ENCODE results near the gene SLC6A4. TPM values are rescaled to one million over a fixed set of nuclear protein-coding genes. Genes with fewer than 3 reads are reported as not detected.

SLC6A4 gene
- polyA plus RNA-seq, 1 of the 3 experiments (the other 2 are of a cell fraction) = 0.12 TPM

DNA sequence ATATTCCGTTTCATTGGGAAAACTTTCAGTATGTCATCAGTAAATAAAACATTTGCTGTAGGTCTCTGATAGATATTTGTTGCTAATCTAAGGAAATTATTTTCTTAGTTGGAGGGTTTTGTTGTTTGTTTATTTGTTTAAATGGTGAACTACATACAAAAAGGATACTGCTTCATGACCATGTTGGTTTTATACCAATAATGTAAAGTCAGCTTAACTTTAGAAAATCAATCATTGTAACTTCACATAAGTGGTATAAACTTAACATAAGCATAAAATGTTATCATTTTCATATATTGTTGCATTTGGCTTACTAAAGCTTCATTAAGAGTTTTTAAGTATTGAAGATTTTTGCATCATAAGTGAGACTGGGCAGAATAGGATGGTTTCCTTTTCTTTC lies 60.9 kb downstream of the SLC6A4 start (continued):
- TF ChIP-seq, protein P1, sequence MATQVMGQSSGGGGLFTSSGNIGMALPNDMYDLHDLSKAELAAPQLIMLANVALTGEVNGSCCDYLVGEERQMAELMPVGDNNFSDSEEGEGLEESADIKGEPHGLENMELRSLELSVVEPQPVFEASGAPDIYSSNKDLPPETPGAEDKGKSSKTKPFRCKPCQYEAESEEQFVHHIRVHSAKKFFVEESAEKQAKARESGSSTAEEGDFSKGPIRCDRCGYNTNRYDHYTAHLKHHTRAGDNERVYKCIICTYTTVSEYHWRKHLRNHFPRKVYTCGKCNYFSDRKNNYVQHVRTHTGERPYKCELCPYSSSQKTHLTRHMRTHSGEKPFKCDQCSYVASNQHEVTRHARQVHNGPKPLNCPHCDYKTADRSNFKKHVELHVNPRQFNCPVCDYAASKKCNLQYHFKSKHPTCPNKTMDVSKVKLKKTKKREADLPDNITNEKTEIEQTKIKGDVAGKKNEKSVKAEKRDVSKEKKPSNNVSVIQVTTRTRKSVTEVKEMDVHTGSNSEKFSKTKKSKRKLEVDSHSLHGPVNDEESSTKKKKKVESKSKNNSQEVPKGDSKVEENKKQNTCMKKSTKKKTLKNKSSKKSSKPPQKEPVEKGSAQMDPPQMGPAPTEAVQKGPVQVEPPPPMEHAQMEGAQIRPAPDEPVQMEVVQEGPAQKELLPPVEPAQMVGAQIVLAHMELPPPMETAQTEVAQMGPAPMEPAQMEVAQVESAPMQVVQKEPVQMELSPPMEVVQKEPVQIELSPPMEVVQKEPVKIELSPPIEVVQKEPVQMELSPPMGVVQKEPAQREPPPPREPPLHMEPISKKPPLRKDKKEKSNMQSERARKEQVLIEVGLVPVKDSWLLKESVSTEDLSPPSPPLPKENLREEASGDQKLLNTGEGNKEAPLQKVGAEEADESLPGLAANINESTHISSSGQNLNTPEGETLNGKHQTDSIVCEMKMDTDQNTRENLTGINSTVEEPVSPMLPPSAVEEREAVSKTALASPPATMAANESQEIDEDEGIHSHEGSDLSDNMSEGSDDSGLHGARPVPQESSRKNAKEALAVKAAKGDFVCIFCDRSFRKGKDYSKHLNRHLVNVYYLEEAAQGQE (IDR thresholded peaks at IDR 0.05; ENCODE audit: low read depth, low read length) = no peak
- TF ChIP-seq, protein P2, sequence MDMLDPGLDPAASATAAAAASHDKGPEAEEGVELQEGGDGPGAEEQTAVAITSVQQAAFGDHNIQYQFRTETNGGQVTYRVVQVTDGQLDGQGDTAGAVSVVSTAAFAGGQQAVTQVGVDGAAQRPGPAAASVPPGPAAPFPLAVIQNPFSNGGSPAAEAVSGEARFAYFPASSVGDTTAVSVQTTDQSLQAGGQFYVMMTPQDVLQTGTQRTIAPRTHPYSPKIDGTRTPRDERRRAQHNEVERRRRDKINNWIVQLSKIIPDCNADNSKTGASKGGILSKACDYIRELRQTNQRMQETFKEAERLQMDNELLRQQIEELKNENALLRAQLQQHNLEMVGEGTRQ (IDR thresholded peaks at IDR 0.05; ENCODE audit: borderline replicate concordance, low read depth, low read length) = no peak
- TF ChIP-seq PBX3 (IDR thresholded peaks at IDR 0.05) (no peak), GATA2 (CRISPR knock-in tag; IDR thresholded peaks at IDR 0.05) (no peak), ELF1 (IDR thresholded peaks at IDR 0.05) (no peak), NFIC (IDR thresholded peaks at IDR 0.05; ENCODE audit: borderline replicate concordance) (no peak), RXRA (IDR thresholded peaks at IDR 0.05; ENCODE audit: borderline replicate concordance, low read depth) (no peak)

GRCh38 chr17:30173649-30174048 lies 61.8 kb downstream of the SLC6A4 start:
- Histone ChIP-seq H3K9me3 (no peaks in the 10 kb centered on the region), H3K4me2 (no peak overlapping the region), H3K27ac (ENCODE audit: low read depth in 2 of 2, low read length in 1 of 2) (no peak overlapping the region), H3K9ac (no peak overlapping the region), H3K4me3 (ENCODE audit: low read depth in 2 of 2, low read length in 1 of 2) (no peak overlapping the region), H3K27me3 (ENCODE audit: insufficient read depth) (no peaks in the 10 kb centered on the region), H3K36me3 (replicated peaks in 1 of 2; ENCODE audit: control insufficient read depth in 1 of 2, insufficient read depth in 2 of 2, low read length in 1 of 2) (peaks cover 31 to 71% of the 10 kb centered on the region in 2 experiments), H3F3A (replicated peaks; ENCODE audit: insufficient read depth) (peaks cover 4% of the 10 kb centered on the region), H3K4me1 (ENCODE audit: control insufficient read depth in 1 of 2, insufficient read depth in 2 of 2, low read depth in 1 of 2, low read length in 1 of 2) (no peaks in the 10 kb centered on the region), H3K79me2 (ENCODE audit: insufficient read depth) (peaks cover 47% of the 10 kb centered on the region), H4K20me1 (ENCODE audit: insufficient read depth) (0 out of 2 replicates have a peak, but pooled peaks cover 7% of the 10 kb centered on the region), H2AFZ (ENCODE audit: low read depth) (no peak overlapping the region), H3K9me2 (no peaks in the 10 kb centered on the region)
- TF ChIP-seq, protein P1 (IDR thresholded peaks at IDR 0.05; ENCODE audit: low read depth, low read length) = no peak
- TF ChIP-seq RFX5 (IDR thresholded peaks at IDR 0.05; ENCODE audit: low read length) (no peak), RCOR1 (IDR thresholded peaks at IDR 0.05; ENCODE audit: low read length) (no peak)
- ChIA-PET POLR2A (no interaction called here), CTCF (interaction anchor here (1.8 kb wide), 1 partner anchor 48 kb away, joined by 10 read pairs; no protein-coding TSS in a partner anchor)
- DNase-seq = no peak
- WGBS (ENCODE audit: low lambda C conversion rate) = 92% methylated on average over 2 of the region's 2 CpGs
